Keratinocyte (primary cell): ENCODE measurements around the gene CCDC92B. TPM values are rescaled to one million over a fixed set of nuclear protein-coding genes. Genes with fewer than 3 reads are reported as not detected.

Source experiments
- DNase-seq: peaks from one replicate; pipeline ENCODE4 v3.0.0-alpha.2; 2011; ENCODE audit warnings: low read depth, missing footprints, low spot score
- FAIRE-seq: peaks from 2 replicates; lab custom pipeline; 2011; peaks lifted over from hg19 to GRCh38; lab: Jason Lieb, UNC
- H2AFZ ChIP-seq: 2 replicates; pipeline ENCODE4 v1.6.0; 2012; ENCODE audit warnings: low read length, control low read depth, inconsistent platforms; ENCODE audit not compliant: control insufficient read depth
- H3K27ac ChIP-seq: 2 replicates; pipeline ENCODE4 v1.5.1; 2011; ENCODE audit warnings: low read length; ENCODE audit not compliant: control insufficient read depth, insufficient read depth
- H3K27me3 ChIP-seq: 3 replicates; pipeline ENCODE4 v1.6.0; 2011; ENCODE audit warnings: low read length; ENCODE audit not compliant: control insufficient read depth, insufficient read depth; ENCODE audit errors: extremely low read depth
- H3K36me3 ChIP-seq, 2 experiments: 2 replicates in 1 of 2; 3 replicates in 1 of 2; pipeline ENCODE4 v1.5.1; 2011; ENCODE audit warnings: low read length in 2 of 2, mild to moderate bottlenecking in 1 of 2; ENCODE audit not compliant: control insufficient read depth in 2 of 2, insufficient read depth in 2 of 2; ENCODE audit errors: extremely low read depth in 1 of 2
- H3K4me1 ChIP-seq: 3 replicates; pipeline ENCODE4 v1.5.1; 2011; ENCODE audit warnings: low read length; ENCODE audit not compliant: control insufficient read depth, insufficient read depth; ENCODE audit errors: extremely low read depth
- H3K4me2 ChIP-seq: 3 replicates; pipeline ENCODE4 v1.6.0; 2011; ENCODE audit warnings: low read depth, low read length; ENCODE audit not compliant: control insufficient read depth, insufficient read depth; ENCODE audit errors: extremely low read depth
- H3K4me3 ChIP-seq, 3 experiments: fragments of 200-600 bp in 1 of 3; sonication (generic) in 1 of 3; 2 replicates in 2 of 3; 3 replicates in 1 of 3; pipeline ENCODE4 v1.5.1; 2011 to 2016; ENCODE audit warnings: low read length in 3 of 3, mild to moderate bottlenecking in 3 of 3, control low read depth in 2 of 3, inconsistent platforms in 1 of 3, low read depth in 1 of 3, mixed read lengths in 1 of 3, mixed run types in 1 of 3, moderate library complexity in 1 of 3; ENCODE audit not compliant: control insufficient read depth in 2 of 3, insufficient read depth in 2 of 3; ENCODE audit errors: extremely low read depth in 1 of 3
- H3K79me2 ChIP-seq: 2 replicates; pipeline ENCODE4 v1.6.0; 2012; ENCODE audit warnings: low read length; ENCODE audit not compliant: control insufficient read depth, insufficient read depth
- H3K9ac ChIP-seq: 3 replicates; pipeline ENCODE4 v1.6.0; 2011; ENCODE audit warnings: low read length; ENCODE audit not compliant: control insufficient read depth, insufficient read depth; ENCODE audit errors: extremely low read depth
- H3K9me1 ChIP-seq: 3 replicates; pipeline ENCODE4 v1.6.0; 2011; ENCODE audit warnings: low read length; ENCODE audit not compliant: control insufficient read depth, insufficient read depth; ENCODE audit errors: extremely low read depth
- H3K9me3 ChIP-seq: 2 replicates; pipeline ENCODE4 v1.5.1; 2012; ENCODE audit warnings: low read depth, low read length; ENCODE audit not compliant: control insufficient read depth
- H4K20me1 ChIP-seq: 3 replicates; pipeline ENCODE4 v1.6.0; 2011; ENCODE audit warnings: low read length; ENCODE audit not compliant: control insufficient read depth, insufficient read depth; ENCODE audit errors: extremely low read depth
- CTCF ChIP-seq, 3 experiments: IDR thresholded peaks in 1 of 3; conservative IDR thresholded peaks in 1 of 3; optimal IDR thresholded peaks in 1 of 3; 2 replicates in 2 of 3; 3 replicates in 1 of 3; pipeline versions ENCODE3 to v1.5.1; 2011; ENCODE audit warnings: low read length in 3 of 3, mild to moderate bottlenecking in 3 of 3, moderate library complexity in 2 of 3, control low read depth in 1 of 3, inconsistent platforms in 1 of 3; ENCODE audit not compliant: insufficient read depth in 2 of 3; ENCODE audit errors: extremely low read depth in 1 of 3
- EZH2 ChIP-seq: IDR thresholded peaks from one replicate; pipeline ENCODE4 v1.6.1; 2012; ENCODE audit warnings: inconsistent platforms, mild to moderate bottlenecking, low read length, moderate library complexity
- dilution Hi-C: fragments of 300-500 bp; cut with MboI; formaldehyde crosslinking; loops from one replicate; pipeline ENCODE4 v1.7.0; 2020; ENCODE audit warnings: low sequenced_read_pairs; ENCODE audit not compliant: extremely low pct_ligation_motif_present
- polyA plus RNA-seq, 5 experiments: library from polyadenylated mRNA; depleted of rRNA in 3 of 5; stranded (reverse) in 3 of 5; stranded (forward) in 1 of 5; unstranded in 1 of 5; fragments of >200 nt; gene quantifications; 1 replicate in 1 of 5; 2 replicates in 3 of 5; 3 replicates in 1 of 5; pipeline versions ENCODE4 v1.2.1 to v1.2.3, GENCODE V29; 2011 to 2012; ENCODE audit warnings: missing spikeins in 2 of 5, low read depth in 1 of 5, low replicate concordance in 1 of 5

The CCDC92B gene
- polyA plus RNA-seq, 1 donor (not counting 4 experiments of a cell fraction or from before 2014, with no cell fraction given) = not detected

- Histone ChIP-seq H3K9me1 (no peaks in the 10 kb centered on the region), H3K4me2 (no peak overlapping the region), H3K79me2 (no peaks in the 10 kb centered on the region), H3K36me3 (no peaks in the 10 kb centered on the region), H3K9ac (no peak overlapping the region), H3K27ac (no peak overlapping the region), H4K20me1 (no peaks in the 10 kb centered on the region), H2AFZ (no peak overlapping the region), H3K4me1 (no peaks in the 10 kb centered on the region), H3K27me3 (peaks cover 32% of the 10 kb centered on the region), H3K9me3 (no peaks in the 10 kb centered on the region), H3K4me3 (no peak overlapping the region)
- DNase-seq (no peak), FAIRE-seq (no peak)
- TF ChIP-seq EZH2 = no peak
- no peak for TF ChIP-seq CTCF (optimal IDR thresholded peaks at IDR 0.05 in 1 of 3, IDR thresholded peaks at IDR 0.05 in 1 of 3, conservative IDR thresholded peaks at IDR 0.05 in 1 of 3; ENCODE audit: extremely low read depth in 1 of 3, insufficient read depth in 2 of 3, low read length in 3 of 3)
- dilution Hi-C loops = no loop called here
Observed at GRCh38 chr17:2795441-2796163, 46.1 kb upstream of the CCDC92B start.

GRCh38 chr17:2794111-2794803 is 44.8 kb upstream of the CCDC92B start:
- no peak overlapping the region for H3K4me2 ChIP-seq
- H3K9me1 ChIP-seq = no peaks in the 10 kb centered on the region
- no peaks in the 10 kb centered on the region for H4K20me1 ChIP-seq
- H3K27me3 ChIP-seq = peaks cover 22% of the 10 kb centered on the region
- DNase-seq (no peak), FAIRE-seq (no peak)
- no peak overlapping the region for H3K4me3 ChIP-seq
- dilution Hi-C loops = no loop called here
- TF ChIP-seq CTCF (optimal IDR thresholded peaks at IDR 0.05 in 1 of 3, IDR thresholded peaks at IDR 0.05 in 1 of 3, conservative IDR thresholded peaks at IDR 0.05 in 1 of 3; ENCODE audit: extremely low read depth in 1 of 3, insufficient read depth in 2 of 3, low read length in 3 of 3) = no peak
- TF ChIP-seq EZH2 = no peak
- no peaks in the 10 kb centered on the region for H3K4me1 ChIP-seq
- H2AFZ ChIP-seq = no peak overlapping the region
- H3K27ac ChIP-seq = no peak overlapping the region
- no peak overlapping the region for H3K9ac ChIP-seq
- H3K36me3 ChIP-seq = no peaks in the 10 kb centered on the region
- H3K79me2 ChIP-seq = no peaks in the 10 kb centered on the region
- H3K9me3 ChIP-seq = no peaks in the 10 kb centered on the region
